ENCODE data around the gene EXOC4.

DNA sequence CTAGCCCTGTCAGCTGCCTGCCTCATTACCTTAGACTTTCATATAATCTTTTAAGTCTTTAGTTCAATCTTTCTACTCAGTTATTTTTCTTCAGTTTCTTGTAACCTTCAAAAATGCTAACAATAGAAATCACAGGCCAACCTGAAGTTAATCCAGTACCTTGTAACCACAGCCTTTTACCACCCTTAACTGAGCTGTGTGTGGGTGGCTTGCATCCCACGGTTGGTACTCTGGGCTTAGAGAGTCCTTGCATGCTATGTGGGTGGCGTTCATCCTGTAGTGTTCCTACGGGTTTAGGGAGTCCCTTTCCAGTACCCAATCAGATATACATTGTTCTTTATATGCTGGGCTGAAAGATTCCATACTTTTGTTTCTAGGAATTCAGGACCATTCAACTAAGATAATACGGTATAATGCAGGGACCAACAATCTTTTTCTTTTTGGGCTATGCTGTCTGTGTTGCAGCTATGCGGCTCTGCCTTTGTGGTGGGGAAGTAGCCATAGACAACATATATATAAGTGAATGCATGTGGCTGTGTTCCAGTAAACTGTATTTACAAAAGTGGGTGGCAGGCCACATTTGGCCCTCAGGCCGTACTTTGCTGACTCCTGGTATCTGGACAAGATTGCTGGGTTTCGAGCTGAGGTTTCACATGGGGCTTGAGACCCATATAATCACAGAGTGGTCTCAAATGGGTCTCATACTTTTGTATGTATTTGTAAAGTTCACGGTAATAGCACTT, 593.5 kb downstream of the EXOC4 start:
- TF ChIP-seq ZFP91 (CRISPR knock-in tag; IDR thresholded peaks at IDR 0.05; ENCODE audit: borderline replicate concordance): no peak
- no peak for TF ChIP-seq POLR2AphosphoS5 (IDR thresholded peaks at IDR 0.05; ENCODE audit: low read depth, low read length)
- no peak for TF ChIP-seq ZFP41 (CRISPR knock-in tag; IDR thresholded peaks at IDR 0.05; ENCODE audit: borderline replicate concordance)
- TF ChIP-seq, protein P1, sequence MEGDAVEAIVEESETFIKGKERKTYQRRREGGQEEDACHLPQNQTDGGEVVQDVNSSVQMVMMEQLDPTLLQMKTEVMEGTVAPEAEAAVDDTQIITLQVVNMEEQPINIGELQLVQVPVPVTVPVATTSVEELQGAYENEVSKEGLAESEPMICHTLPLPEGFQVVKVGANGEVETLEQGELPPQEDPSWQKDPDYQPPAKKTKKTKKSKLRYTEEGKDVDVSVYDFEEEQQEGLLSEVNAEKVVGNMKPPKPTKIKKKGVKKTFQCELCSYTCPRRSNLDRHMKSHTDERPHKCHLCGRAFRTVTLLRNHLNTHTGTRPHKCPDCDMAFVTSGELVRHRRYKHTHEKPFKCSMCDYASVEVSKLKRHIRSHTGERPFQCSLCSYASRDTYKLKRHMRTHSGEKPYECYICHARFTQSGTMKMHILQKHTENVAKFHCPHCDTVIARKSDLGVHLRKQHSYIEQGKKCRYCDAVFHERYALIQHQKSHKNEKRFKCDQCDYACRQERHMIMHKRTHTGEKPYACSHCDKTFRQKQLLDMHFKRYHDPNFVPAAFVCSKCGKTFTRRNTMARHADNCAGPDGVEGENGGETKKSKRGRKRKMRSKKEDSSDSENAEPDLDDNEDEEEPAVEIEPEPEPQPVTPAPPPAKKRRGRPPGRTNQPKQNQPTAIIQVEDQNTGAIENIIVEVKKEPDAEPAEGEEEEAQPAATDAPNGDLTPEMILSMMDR (CRISPR knock-in tag; IDR thresholded peaks at IDR 0.05): no peak
- TF ChIP-seq, protein P2, sequence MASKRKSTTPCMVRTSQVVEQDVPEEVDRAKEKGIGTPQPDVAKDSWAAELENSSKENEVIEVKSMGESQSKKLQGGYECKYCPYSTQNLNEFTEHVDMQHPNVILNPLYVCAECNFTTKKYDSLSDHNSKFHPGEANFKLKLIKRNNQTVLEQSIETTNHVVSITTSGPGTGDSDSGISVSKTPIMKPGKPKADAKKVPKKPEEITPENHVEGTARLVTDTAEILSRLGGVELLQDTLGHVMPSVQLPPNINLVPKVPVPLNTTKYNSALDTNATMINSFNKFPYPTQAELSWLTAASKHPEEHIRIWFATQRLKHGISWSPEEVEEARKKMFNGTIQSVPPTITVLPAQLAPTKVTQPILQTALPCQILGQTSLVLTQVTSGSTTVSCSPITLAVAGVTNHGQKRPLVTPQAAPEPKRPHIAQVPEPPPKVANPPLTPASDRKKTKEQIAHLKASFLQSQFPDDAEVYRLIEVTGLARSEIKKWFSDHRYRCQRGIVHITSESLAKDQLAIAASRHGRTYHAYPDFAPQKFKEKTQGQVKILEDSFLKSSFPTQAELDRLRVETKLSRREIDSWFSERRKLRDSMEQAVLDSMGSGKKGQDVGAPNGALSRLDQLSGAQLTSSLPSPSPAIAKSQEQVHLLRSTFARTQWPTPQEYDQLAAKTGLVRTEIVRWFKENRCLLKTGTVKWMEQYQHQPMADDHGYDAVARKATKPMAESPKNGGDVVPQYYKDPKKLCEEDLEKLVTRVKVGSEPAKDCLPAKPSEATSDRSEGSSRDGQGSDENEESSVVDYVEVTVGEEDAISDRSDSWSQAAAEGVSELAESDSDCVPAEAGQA (IDR thresholded peaks at IDR 0.05; ENCODE audit: low read depth): no peak
- TF ChIP-seq, protein P2 (CRISPR knock-in tag; IDR thresholded peaks at IDR 0.05; ENCODE audit: borderline replicate concordance): no peak
- TF ChIP-seq ZZZ3 (CRISPR knock-in tag; IDR thresholded peaks at IDR 0.05; ENCODE audit: borderline replicate concordance): no peak
- no peak for TF ChIP-seq CENPX (CRISPR knock-in tag; IDR thresholded peaks at IDR 0.05)
- no peak for TF ChIP-seq RFX5 (IDR thresholded peaks at IDR 0.05; ENCODE audit: low read depth, low read length)
- TF ChIP-seq RERE (CRISPR knock-in tag; IDR thresholded peaks at IDR 0.05; ENCODE audit: low read depth): no peak
- no peak for TF ChIP-seq SRSF4 (IDR thresholded peaks at IDR 0.05; ENCODE audit: low read depth, low read length, poor library complexity, severe bottlenecking)

Data from HepG2 (cell line).